EL (cell line): Measurements from ENCODE around the gene FBXL20.
"Not testable (repeated sequence)": the region's sequence is repeated elsewhere in the genome, so short reads cannot be mapped to it uniquely, and the experiment has no call there.

Experiments
- DNase-seq: peaks from one replicate; pipeline ENCODE4 v3.0.0-alpha.2; 2016

The FBXL20 gene

DNA sequence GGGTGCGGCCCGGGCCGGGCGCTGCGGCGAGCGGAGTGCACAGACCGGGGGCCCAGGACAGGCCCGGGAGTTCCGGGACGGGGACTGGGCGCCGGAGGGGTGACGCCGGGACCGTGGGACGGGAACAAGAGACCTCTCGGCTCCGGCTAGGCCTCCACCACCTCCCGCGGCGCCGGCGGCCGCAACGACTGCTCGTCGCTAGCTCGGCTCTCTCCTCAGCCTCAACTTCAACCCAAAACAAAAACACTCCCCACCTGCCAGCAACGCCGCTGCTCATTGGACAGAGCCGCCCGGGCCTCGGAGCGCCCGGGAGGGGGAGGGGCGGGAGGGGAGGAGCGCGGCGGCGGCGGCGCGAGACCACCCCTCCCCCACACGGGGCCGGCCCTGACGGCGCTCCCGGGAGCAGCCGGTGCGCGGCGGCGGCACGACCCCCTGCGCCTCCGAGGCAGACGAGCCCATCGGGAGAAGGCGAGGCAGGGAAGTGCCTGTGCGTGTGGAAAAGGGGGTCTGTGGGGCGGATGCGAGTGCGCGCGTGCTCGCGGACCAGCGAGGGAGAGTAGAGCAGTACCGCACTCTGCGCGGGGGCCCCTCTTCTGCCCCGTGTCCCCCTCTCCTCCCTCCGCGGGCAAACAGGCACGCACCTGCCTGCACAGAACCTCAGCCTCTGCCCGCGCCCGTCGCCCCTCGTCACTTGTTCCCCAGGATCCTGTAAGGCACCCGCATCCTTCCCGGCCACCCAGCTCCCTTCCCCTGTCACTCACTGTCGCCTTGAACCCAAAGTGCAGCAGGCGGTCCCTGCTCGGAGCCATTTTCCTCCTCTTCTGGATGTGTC is at the start of gene FBXL20:
TSS of gene FBXL20 (minus strand) at position 215 of the 832 bp plus-strand sequence. CDS start 224 bp downstream, outside the sequence.
- peak; percentile 90 for DNase-seq

GRCh38 chr17:39450847-39451581 is 49.6 kb upstream of the FBXL20 start, which contains the start of gene MED1:
MED1 (minus strand) TSS chr17:39451263; CDS start chr17:39451062, 201 bp downstream.
- peak; percentile 99 for DNase-seq

DNA sequence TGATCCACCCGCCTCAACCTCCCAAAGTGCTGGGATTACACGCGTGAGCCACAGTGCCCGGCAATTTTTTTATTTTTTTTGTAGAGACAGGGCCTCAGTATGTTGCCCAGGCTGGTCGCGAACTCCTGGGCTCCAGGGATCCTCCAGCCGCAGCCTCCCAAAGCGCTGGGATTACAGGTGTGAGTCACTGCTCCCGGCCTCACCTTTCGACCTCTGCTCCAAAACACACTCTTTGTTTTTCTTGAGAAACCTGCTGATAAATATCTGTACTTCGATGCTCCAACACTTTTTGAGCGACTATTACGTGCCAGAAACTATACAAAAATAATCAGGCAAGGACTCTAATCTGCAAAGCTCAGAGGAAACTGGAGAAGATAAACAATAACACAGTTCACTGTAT is 48.6 kb upstream of the FBXL20 start:
- no peak for DNase-seq

GRCh38 chr17:39447561-39447960 is 46.1 kb upstream of the FBXL20 start:
- no peak for DNase-seq

DNA sequence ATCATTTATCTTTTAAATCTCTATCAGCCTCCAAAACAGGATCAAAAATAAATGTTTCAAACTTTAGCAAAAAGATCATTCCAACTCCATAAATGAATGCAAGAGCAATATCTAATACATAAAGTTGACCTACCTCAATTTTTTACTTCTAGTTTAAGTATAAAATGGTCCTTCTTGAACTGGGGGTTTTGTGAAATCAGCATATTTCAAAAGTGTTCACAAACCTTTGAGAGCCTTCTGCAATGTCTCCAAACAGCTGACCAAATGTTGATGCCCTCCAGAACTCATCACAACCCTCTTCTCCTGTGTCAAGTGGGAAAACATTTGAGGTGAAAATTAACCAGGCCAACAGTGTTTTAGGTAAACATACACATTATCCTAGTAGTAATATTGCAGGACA is 41.9 kb upstream of the FBXL20 start:
- DNase-seq, result no peak

GRCh38 chr17:39439868-39440267 is 38.4 kb upstream of the FBXL20 start:
- DNase-seq, result not testable (repeated sequence)

DNA sequence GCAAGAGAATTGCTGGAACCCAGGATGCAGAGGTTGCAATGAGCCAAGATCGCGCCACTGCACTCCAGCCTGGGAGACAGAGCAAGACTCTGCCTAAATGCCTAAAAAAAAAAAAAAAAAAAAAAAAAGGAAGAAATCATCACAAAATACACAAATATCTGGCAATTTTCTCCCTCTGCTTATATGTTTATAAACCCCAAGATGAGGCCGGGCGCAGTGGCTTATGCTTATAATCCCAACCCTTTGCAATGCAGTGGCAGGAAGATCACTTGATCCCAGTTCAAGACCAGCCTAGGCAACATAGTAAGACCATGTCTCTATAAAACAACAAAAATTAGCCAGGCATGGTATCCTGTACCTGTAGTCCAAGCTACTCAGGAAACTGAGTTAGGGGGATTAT is 28.2 kb upstream of the FBXL20 start:
- DNase-seq, result no peak

- DNase-seq, result no peak
Measured at GRCh38 chr17:39416141-39416540, 14.7 kb upstream of the FBXL20 start.

- DNase-seq, result no peak
Measured at GRCh38 chr17:39410279-39410678, 8.9 kb upstream of the FBXL20 start.

- DNase-seq, result no peak
Measured at GRCh38 chr17:39408360-39408759, 6.9 kb upstream of the FBXL20 start.

GRCh38 chr17:39406951-39407350 is 5.5 kb upstream of the FBXL20 start:
- DNase-seq, result no peak

- no peak for DNase-seq
Measured at GRCh38 chr17:39405436-39405835, 4.0 kb upstream of the FBXL20 start.

GRCh38 chr17:39404542-39405378 is 3.3 kb upstream of the FBXL20 start:
- DNase-seq, result peak; percentile 89

- no peak for DNase-seq
Measured at GRCh38 chr17:39402890-39403605, 1.6 kb upstream of the FBXL20 start.

DNA sequence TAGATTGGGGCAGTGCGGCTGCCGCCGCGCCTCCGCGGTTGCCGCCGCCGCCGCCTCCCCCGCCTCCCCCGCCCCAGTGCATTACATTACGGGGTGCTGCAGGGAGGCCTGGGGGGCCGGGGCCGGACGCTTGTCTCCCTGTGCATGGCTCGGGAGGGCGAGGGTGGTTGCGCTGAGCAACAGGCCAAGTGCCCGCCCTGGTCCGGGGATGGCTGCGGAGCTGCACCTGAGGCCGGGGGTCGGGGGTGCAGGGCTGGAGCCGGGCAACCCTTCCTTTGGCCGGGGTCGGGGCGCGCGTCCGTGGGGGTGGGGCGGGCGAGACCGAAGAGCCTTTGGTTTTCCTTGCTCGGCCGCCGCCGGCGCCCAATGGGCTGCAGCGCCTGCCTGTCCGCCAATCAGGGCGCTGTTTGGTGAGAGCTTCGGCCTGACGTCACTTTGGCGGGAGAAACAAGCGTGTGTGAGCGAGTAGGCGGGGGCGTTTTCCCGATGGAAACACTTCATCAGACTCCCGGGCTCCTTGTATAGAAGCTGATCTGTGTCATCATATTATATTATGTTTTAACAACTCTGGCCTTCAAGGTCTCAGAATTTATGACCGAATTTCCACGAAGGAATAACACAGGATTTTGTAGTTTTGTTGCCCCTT is 941 bp upstream of the FBXL20 start:
- peak; percentile 97 for DNase-seq

DNA sequence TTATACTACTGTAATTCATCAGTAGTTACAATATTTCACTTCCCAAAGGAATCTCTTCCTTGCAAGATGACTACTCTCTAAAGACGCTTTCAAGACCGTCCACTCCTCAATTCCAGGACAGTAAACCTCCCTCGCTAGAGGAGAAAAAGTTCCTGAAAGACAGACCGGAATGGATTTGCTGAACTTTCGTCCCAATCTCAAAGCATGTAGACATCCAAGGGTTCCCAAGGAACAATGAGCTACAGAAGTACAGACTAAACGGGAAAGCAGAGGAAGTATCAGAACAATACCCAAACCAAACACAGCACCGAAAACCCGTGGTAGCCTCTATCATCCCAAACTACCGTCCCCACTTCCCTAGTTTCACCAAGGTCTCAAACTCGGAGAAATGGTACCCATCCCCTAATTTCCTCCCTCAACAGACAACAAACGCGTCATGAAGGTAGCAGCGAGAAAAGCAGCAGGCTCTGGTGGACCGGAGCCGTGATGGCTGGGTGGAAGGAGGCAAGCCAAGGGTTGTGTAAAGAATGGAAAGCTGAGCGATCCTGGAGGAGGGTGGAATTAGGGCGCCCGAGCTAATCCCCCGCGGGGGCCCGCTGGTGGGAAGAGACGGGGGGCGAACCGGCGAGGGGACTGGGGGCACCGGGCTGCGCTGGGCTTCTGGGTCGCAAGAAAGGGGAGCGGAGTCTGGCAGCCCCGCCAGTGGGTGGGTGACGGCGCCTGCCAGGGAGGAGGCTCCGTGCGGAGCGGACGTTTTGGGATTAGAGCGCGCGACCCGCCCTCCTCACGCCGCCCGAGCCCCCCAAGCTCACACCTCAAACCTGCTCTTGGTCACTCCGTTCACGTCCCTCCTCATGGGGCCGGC is 647 bp downstream of the FBXL20 start:
- DNase-seq, result peak; percentile 21

DNA sequence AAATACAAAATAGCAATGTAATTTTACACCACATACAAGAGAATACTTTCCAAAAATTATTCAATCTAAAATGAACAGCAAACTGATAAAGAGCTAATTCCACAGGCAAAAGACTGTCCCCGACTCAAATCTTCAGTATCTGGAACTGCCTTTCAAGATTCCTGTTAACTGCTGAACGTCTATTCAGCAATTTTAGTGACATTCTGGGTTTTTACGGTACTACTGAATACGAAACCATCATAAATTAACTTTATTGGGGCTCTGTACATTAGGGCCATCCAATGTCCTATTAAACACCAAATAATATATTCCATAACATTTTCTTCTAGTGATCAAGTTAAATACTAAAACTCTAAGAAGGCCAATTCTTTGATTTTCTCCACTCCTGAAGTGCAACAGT is 1.6 kb downstream of the FBXL20 start:
- no peak for DNase-seq

DNA sequence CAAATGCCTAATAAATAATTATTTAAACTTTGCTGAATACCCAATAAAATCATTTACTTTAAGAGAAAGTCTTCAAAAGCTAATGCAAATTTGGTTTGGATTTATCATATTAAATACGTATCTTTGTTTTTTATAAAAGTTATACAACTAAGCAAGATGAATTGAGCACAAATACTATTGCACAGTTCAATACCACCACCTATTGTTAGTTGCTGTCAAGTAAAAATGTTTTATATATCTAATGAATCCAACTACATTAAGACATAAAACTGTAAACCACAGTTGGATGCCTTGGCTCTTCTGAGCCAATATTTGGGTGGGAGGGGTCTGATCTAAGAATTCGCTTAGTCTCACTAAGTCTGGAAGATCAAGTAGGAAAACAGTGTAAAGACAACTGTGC is 7.7 kb downstream of the FBXL20 start:
- DNase-seq, result no peak

DNA sequence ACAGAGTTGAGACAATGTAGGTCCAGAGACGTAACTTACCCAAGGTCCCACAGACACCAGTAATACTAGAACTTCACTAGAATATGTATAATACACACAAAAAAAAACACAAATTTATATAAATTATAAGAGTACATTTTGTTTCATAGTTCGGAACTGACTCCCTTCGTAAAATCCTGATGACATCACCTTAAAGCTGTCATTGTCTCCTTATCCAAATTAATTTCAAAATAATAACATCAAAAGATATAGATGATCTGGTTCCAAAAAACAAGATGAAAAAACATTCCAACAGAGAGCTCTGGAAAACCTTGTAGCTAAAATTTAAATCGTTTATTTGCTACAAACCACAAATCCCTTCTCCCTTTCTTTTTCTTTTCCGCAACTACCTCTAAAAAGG is 10.0 kb downstream of the FBXL20 start:
- DNase-seq, result no peak

- no peak for DNase-seq
Measured at GRCh38 chr17:39385040-39385439, 16.4 kb downstream of the FBXL20 start.

GRCh38 chr17:39380144-39380543 is 21.3 kb downstream of the FBXL20 start:
- no peak for DNase-seq
